Skeletal muscle cell (primary cell): Measurements from ENCODE around the gene FBXO47.

Experiments
- DNase-seq: peaks from one replicate; pipeline ENCODE4 v3.0.0-alpha.2; 2010; ENCODE audit warnings: low read depth
- H3K4me3 ChIP-seq: 2 replicates; pipeline ENCODE4 v1.5.1; 2011; ENCODE audit warnings: low read depth, mild to moderate bottlenecking, control low read depth, low read length, moderate library complexity

The FBXO47 gene, protein sequence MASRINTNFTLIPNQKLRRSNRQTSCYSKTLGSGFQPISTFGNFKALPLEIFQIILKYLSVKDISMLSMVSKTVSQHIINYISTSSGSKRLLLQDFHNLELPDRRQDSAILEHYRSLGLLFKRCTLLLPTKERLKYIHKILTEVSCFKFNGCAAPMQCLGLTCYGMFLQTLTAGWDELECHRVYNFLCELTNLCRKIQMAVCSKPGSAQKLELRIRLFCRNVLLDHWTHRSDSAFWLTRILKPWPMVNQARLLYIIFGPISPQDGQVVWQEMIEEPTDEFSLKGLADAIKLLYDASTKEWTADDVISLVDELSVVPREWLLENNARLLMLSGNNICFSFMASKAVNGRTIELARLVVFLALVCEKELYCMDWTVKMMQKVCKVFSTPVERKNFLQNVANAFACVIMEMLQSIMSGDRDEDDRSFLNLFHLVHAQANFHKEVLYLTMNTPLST

DNA sequence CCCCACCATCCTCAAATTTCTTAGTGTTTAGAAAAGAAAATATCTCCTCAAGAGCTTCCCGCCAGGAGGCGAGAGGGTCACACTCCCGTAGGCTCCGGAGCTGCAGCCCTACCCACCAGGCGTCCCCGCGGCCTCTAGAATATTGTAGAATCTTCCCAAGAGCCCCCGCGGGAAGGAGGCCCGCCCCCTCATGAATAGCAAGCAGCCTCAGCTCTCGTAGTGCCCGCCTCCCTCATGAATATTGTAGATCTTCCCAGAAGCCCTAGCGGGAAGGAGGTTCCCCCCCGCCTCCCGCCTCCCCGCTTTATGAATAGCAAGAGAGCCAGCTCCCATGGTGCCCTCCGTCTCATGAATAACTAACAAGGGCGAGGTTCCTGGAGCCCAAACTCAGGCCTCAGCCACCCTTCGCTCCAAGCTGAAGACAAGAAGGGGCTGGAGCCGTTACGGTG is at the start of gene FBXO47:
Gene FBXO47 (minus strand): TSS at position 114 of the 449 bp plus-strand sequence. CDS start 4,378 bp downstream, outside the sequence.
- peak; percentile 45 for DNase-seq
- H3K4me3 ChIP-seq: peak within 1 kb of the TSS; percentile 29

DNA sequence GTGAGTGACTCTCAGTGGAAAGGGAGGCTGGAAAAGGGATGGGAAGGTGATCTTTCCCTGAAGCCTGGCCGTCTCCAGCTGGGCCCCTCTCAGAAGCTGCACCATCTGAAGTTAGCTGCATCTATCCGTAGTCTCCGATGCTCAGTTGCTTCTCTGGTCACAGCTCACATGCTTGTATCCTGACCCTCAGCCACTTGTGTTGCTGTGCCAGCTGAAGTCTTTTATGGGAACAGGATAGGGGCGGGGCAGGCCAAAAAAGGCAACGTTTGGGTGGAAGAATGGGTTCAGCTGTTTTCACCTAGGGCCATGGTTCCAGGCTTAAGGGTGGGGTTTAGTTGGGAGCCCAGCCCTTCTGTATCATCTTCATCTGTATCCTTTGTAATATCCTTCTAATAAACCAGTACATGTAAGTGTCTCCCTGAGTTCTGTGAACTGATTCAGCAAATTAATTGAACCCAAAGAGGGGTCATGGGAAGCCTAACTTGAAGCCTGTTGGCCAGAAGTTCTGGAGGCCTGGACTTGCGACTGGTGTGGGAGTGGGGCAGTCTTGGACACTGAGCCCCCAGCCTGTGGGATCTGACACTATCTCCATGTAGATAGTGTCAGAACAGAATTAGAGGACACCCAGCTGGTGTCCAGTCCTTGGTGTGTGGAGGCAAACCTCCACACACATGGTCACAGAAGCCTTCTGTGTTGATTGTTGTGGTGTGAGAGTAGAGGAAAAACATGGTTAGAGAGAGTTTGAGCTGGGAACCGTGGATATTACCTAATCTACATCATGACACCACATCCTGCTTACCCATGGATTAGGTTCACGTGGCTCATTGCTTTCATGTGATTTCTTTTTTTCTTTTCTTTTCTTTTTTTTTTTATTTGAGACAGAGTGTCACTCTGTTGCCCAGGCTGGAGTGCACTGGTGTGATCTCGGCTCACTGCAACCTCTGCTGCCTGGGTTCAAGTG is 49.3 kb upstream of the FBXO47 start:
- H3K4me3 ChIP-seq: no peak overlapping the region
- no peak for DNase-seq

DNA sequence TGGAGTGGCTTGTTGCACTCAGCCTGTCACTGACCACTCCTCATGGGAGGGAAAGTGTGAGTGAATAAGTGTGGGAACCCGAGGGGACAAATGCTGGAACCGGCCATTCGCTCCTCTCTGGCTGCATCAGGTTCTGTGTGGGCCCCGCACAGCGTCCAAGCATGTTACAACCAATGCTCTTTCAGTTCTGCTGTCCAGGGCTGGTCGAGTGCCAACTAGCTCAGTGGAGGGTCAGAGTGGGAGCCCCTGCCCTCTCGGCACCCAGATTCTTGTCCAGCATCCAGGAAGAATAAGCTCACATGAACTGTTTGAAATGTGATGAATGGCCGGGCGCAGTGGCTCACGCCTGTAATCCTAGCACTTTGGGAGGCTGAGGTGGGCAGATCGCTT is 48.3 kb upstream of the FBXO47 start:
- H3K4me3 ChIP-seq: no peak overlapping the region
- DNase-seq: no peak

DNA sequence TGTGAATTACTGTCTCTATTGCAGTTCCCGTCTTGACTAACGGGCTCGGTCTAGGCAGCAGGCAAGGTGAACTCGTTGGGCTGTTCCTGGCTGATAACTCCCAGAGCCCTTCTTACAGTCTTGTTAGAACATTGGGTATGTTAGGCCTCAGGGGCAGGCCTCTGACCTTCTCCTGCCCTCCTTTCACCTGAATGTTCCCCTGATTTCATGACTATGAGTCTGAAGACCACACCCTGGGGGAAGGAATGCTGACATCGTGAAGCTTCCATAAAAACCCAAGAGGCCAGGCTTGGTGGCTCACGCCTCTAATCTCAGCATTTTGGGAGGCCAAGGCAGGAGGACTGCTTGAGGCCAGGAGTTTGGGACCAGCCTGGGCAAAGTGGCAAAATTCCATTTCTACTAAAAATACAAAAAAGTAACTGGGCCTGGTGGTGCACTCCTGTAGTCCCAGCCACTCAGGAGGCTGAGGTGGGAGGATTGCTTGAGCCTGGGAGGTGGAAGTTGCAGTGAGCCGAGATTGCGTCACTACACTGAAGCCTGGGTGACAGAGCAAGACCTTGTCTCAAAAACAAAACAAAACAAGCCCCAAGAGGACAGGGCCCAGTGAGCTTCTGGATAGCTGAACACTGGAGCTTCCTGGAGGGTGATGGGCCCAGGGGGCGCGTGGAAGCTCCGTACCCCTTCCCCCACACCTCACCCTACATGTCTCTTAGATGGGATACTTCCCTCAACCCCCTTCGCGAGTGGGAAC is 47.8 kb upstream of the FBXO47 start:
- no peak overlapping the region for H3K4me3 ChIP-seq
- DNase-seq: no peak

DNA sequence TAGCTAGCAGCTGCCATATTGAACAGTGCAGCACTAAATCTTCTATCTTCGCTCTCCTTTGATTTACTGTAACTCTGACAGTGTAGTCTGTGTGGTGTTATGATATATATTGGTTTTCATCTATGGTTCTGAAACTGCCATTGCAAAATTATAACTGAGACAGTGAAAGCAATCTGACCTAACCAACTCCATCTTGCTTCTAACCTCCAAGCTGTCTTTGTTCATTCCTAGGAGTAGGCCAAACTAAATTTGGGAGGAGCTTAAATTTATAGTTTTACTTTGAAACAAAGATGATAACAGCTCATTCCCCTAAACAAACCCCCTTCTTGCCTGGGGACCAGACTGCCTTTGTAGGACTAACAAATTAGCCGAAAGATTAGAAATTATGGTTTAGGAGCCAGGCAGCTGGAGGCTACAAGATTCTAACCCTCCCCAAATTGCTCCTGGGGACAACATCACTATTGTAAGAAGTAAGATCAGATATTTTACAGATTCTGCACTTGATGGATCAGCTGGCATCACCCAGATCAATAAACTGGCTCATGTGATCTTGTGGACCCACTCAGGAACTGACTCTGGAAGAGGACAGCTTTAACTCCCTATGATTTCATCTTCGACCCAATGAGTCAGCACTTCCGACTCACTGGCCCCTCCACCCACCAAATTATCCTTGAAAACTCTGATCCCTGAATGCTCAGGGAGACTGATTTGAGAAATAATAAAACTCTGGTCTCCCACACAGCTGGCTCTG is 47.0 kb upstream of the FBXO47 start:
- DNase-seq: peak; percentile 31

DNA sequence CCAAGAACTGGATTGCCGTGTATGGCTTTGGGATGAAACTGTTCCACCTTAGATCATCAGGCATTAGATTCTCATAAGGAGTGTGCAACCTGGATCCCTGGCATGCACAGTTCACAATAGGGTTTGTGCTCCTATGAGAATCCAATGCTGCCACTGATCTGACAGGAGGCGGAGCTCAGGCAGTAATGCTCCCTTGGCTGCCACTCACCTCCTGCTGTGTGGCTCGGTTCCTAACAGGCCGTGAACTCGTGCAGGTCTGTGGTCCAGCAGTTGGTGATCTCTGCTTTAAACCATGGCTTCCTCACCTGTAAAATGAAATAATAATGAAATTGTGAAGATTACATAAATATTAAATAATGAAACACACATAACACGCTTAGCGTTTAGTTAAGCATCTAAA is 45.5 kb upstream of the FBXO47 start:
- H3K4me3 ChIP-seq: no peak overlapping the region
- no peak for DNase-seq

More for the DNA sequence above, 47.0 kb upstream of the FBXO47 start:
- H3K4me3 ChIP-seq: no peak overlapping the region

DNA sequence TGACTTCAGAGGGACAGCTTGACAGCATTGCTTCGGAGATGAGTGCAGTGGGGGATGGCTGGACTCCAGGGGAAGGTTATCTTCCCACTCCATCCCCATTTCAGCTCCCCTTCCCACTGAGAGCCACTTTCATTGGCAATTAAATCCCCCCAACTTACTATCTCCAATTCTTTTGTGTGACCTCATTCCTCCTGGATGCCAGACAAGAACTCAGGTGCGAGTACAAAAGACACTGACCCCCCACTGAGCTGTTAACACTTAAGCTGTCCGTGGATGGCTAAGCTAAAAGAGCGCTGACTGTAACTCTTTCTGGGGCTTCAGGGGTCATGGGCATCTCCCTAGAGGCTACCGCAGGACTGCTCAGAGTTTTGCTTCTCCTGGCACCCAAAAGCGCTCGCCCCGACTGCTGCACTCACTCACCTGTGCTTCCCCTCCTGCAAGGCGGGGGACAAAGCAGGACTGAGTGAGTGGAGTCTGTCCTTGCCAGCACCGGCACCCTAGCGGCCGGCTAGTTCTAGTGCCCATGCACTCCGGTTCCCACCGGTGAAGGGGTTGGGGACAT is 44.8 kb upstream of the FBXO47 start:
- no peak for DNase-seq

DNA sequence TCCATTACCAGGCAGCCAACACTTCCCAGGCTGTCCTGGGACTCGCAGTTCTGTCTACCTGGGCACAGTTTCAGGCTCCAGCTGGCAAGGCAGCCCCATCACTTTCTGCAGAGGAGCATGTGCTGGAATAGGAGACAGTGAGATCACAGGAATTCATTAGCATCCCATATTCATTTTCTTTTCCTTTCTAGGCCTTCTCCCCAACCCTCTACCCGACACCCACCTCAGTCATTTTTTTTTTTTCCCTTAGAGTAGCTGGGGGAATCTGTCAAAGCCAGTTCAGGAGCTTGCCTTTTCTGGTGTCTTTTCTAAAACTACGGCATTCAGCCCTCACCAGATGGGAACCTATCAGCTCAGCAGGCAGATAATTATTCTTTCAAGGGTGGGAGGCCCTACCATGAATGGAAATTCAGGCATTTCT is 42.4 kb upstream of the FBXO47 start:
- no peak for DNase-seq
- H3K4me3 ChIP-seq: no peak overlapping the region

More for the DNA sequence above, 44.8 kb upstream of the FBXO47 start:
- H3K4me3 ChIP-seq: no peak overlapping the region

DNA sequence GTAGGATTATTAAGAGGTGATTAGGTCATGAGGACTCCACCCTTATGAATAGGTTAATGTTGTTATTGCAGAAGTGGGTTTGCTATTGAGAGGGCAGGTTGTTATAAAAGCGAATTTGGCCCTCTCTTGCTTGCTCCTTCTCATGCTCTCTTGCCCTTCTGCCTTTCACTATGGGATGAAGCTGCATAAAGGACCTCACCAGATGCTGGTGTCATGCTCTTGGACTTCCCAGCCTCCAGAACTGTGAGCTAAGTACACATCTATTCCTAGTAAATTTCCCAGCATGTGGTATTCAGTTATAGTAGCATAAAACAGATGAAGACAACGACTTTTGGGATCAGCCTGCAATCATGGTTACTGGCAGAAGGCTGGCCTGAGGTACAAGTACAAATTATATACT is 41.4 kb upstream of the FBXO47 start:
- no peak for DNase-seq
- H3K4me3 ChIP-seq: no peak overlapping the region

DNA sequence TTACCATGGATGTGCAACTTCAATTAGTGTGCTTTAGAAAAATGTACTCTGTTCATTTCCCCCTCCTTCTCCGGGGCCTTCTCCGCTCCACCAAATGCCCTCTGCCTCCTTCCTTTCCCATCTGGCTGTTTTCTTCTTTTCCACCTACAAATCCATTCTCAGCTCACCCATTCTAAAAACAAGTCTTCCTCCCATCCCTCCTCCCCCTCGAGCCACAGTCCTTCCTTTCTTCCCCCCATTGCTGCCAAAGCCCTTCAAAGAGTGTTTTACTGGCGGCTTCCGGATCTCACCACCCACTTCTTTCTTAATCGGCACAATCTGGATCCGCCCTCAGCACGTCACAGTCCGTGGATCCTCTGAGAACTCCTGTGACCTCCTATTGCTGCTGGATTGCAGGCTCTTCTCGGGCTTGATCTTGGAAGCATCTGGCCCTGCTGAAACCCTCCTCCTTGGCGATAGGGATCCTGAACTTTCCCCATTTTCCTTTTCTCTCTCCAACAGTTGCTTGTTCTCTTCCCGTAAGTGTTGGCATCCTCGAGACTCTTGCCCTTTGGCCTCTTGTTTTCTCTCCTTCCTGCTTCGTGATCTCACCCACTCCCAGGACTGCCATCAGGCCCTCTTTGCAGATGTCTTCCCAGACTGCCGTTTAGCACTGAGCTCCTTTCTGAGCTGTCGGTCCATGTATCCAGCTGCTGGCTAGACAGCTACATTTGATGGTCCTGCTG is 36.0 kb upstream of the FBXO47 start:
- no peak for DNase-seq
- H3K4me3 ChIP-seq: no peak overlapping the region

DNA sequence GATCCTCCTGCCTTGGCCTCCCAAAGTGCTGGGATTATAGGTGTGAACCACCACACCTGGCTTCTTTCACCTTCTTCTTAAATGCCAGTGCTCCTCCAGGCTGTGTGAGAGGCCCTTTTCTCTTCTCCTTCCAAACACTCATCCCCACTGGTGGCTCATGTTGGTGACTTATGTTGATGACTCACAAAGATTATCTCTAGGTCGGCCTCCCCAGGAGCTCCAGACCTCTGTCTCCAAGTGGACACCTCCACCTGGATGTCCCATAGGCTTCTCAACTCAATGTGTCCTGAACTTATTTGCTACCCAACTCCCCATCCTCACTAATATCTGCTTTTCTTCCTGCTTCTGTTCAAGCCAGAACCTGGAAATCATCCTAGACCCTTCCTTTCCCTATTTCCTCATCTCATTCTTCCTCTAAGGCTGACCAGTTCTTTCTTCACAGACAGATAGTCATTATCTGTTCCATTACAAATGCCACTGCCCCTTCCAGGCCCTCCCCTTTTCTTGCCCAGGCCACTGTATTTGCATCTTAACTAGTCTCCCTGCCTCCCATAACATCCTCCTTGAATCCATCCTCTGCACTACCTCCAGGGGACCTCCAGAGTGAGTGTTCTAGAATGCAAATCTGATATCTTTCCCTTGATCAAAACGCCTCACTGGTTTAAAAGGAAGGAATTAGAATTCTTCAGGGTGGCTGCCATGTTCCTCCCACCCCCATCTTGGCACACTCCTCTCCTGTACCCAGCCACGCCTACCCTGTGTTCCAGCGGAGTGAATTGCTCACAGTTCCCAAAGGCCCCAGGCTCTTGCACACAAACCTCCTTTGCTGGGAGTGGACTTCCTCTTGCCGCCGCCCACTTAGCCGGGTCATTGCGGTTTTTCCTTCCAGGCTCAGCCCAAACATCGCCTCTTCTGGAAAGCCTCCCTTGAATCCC is 34.8 kb upstream of the FBXO47 start:
- DNase-seq: peak; percentile 65
- no peak overlapping the region for H3K4me3 ChIP-seq

DNA sequence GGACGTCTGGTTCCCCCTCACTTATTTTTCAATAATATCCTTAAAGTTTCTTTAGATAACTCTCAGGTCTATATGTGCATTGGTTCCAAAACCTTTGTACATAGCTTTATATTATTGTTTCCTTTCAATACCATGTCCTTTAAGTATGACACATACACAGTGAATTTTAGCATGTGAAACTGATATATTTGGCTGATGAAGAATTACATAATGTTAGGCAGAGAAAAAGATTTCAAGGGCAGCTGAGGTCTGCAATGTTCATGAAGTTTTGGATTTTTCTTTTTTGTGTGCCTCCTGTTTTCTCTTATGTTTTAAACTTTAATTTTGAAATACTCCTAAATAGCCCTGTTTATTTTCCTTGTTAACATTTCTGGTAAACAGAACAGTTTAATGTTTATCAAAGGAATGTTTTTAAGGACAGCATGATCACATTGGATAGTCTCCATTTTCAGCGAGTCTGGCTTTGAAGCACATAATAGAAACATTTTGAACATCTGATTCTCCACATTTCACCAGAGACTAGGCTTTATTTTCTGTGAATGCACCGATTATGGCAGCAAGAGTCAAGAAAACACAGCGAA is 32.9 kb upstream of the FBXO47 start:
- DNase-seq: no peak
- no peak overlapping the region for H3K4me3 ChIP-seq

DNA sequence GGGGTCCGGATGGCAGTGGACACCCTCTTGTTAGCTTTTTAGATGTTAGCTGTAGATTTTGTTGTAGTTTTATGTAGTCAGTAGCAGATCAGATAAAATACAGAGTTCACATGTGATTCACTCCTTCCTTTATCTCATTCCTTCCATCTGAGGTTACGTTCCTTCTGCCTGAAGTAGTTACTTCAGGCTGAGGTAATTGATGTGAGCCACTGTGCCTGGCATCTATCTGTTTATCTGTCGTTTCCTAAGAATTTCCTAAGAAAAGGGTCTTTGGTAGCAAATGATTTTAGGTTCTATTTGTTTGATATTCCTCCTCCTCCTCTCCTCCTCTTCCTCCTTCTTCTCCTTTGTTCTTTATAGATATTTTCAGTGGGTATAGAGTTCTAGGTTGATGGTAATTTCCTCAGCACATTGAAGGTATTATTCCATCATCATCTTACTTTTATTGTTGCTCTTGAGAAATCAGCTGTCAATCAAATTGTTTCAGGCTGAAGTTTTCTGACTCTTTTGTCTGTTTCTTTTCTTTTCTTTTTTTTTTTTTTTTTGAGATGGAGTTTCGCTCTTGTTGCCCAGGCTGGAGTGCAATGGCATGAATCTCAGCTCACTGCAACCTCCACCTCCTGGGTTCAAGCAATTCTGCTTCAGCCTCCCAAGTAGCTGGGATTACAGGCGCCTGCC is 29.6 kb upstream of the FBXO47 start:
- no peak for DNase-seq
- no peak overlapping the region for H3K4me3 ChIP-seq

DNA sequence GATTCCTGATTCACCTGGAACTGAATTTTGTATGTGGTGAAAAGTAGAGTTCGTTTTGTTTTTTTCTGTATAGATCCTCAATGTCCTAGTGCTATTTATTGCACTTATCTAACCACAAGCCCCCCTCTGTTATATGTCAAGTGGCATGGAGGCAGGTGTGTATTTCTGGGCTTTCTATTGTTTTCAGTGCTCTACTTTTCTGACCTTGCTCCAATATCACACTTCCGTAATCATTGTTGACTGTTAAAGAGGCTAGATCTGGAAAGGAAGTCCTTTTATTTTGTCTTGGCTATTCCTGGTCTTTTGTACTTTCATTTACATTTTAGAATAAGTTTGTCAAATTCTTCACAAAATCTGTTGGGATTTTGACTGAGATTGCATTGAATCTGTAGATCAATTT is 26.8 kb upstream of the FBXO47 start:
- H3K4me3 ChIP-seq: no peak overlapping the region
- DNase-seq: no peak

DNA sequence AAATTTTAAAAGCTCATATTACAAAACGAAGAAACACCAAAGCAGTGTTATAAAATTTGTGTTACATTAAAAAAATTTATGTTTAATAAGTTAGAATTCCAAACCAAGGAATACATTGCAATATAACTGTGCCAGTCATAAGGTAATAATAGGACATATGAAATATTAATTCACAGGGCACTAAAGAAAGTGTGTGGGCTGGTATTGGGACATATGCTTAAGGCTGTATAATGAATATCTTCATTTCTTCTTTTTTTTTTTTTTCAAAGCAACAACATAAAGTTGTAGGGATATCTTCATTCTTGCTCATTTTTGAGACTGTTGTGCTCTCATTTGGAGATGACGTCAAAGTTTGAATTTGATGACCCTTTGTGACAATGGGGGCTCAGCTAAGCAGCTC is 17.5 kb upstream of the FBXO47 start:
- DNase-seq: no peak
- H3K4me3 ChIP-seq: no peak overlapping the region
